DOHH2 (cell line): Measurements from ENCODE around the gene NFKB2.

Experiments used
- H3F3A ChIP-seq: fragments of 200-600 bp; sonication (generic), shearing (Covaris generic); 2 replicates; pipeline ENCODE4 v1.6.0; 2016; ENCODE audit warnings: antibody characterized with exemption, mild to moderate bottlenecking; ENCODE audit not compliant: control insufficient read depth, insufficient read depth
- H3K27ac ChIP-seq: fragments of 200-600 bp; sonication (generic); 2 replicates; pipeline ENCODE4 v1.5.1; 2014; ENCODE audit warnings: low read depth, mild to moderate bottlenecking, low read length, moderate library complexity
- H3K27me3 ChIP-seq: fragments of 200-600 bp; sonication (generic); 2 replicates; pipeline ENCODE4 v1.6.1; 2014; ENCODE audit warnings: mild to moderate bottlenecking, low read length, mixed read lengths; ENCODE audit not compliant: control insufficient read depth
- H3K36me3 ChIP-seq: fragments of 200-600 bp; sonication (generic); 2 replicates; pipeline ENCODE4 v1.6.1; 2014; ENCODE audit warnings: mild to moderate bottlenecking, low read length, moderate library complexity, mixed read lengths; ENCODE audit not compliant: control insufficient read depth
- H3K4me1 ChIP-seq: fragments of 200-600 bp; sonication (generic); 2 replicates; pipeline ENCODE4 v1.6.1; 2014; ENCODE audit warnings: mild to moderate bottlenecking, low read length, mixed read lengths; ENCODE audit not compliant: control insufficient read depth
- H3K4me2 ChIP-seq: fragments of 200-600 bp; sonication (generic); 2 replicates; pipeline ENCODE4 v1.6.0; 2014; ENCODE audit warnings: mild to moderate bottlenecking, low read length, moderate library complexity
- H3K4me3 ChIP-seq: fragments of 200-600 bp; sonication (generic); 2 replicates; pipeline ENCODE4 v1.5.1; 2014; ENCODE audit warnings: mild to moderate bottlenecking, low read length, mixed read lengths
- H3K79me2 ChIP-seq: fragments of 200-600 bp; sonication (generic); 2 replicates; pipeline ENCODE4 v1.6.1; 2014; ENCODE audit warnings: mild to moderate bottlenecking, low read length, mixed read lengths; ENCODE audit not compliant: control insufficient read depth
- H3K9me2 ChIP-seq: fragments of 200-600 bp; sonication (generic); replicated peaks from 2 replicates; pipeline ENCODE4 v1.6.1; 2014; ENCODE audit warnings: mild to moderate bottlenecking, low read length, mixed read lengths; ENCODE audit not compliant: control insufficient read depth
- H3K9me3 ChIP-seq: fragments of 200-600 bp; sonication (generic); 2 replicates; pipeline ENCODE4 v1.6.1; 2014; ENCODE audit warnings: antibody characterized with exemption, low read length, mixed read lengths; ENCODE audit not compliant: control insufficient read depth, insufficient read depth
- H4K20me1 ChIP-seq: fragments of 200-600 bp; sonication (generic); 2 replicates; pipeline ENCODE4 v1.6.0; 2014; ENCODE audit warnings: low read depth, mild to moderate bottlenecking, antibody characterized with exemption, low read length, moderate library complexity; ENCODE audit not compliant: control insufficient read depth, insufficient read depth
- EZH2phosphoT487 ChIP-seq: fragments of 200-600 bp; sonication (generic); IDR thresholded peaks from 2 replicates; pipeline ENCODE4 v1.6.1; 2017; ENCODE audit warnings: borderline replicate concordance, mild to moderate bottlenecking, antibody characterized with exemption, low read length, moderate library complexity, mixed read lengths
- TF ChIP-seq, protein P1 (sequence below): fragments of 200-600 bp; sonication (generic); IDR thresholded peaks from one replicate; pipeline ENCODE4 v1.5.1; 2014; ENCODE audit warnings: antibody characterized with exemption, mild to moderate bottlenecking, low read depth, low read length; ENCODE audit not compliant: poor library complexity, severe bottlenecking

Gene NFKB2

GRCh38 chr10:102395400-102396316, at the start of gene NFKB2:
Gene NFKB2 (plus strand): TSS chr10:102395705. CDS start chr10:102395960, 255 bp downstream.
- peaks cover 8% of the 10 kb centered on the region; the same call in 1 of the 2 replicates for H3K36me3 ChIP-seq
- H4K20me1 ChIP-seq, result no peaks in the 10 kb centered on the region
- peak within 1 kb of the TSS; percentile 91 for H3K4me2 ChIP-seq
- no peaks in the 10 kb centered on the region for H3K9me3 ChIP-seq
- peak within 1 kb of the TSS; percentile 76 for H3K27ac ChIP-seq
- H3K9me2 ChIP-seq, result no peaks in the 10 kb centered on the region
- 0 out of 2 replicates have a peak, but pooled peaks cover 2% of the 10 kb centered on the region for H3F3A ChIP-seq
- peaks cover 27% of the 10 kb centered on the region for H3K4me1 ChIP-seq
- TF ChIP-seq, protein P1, sequence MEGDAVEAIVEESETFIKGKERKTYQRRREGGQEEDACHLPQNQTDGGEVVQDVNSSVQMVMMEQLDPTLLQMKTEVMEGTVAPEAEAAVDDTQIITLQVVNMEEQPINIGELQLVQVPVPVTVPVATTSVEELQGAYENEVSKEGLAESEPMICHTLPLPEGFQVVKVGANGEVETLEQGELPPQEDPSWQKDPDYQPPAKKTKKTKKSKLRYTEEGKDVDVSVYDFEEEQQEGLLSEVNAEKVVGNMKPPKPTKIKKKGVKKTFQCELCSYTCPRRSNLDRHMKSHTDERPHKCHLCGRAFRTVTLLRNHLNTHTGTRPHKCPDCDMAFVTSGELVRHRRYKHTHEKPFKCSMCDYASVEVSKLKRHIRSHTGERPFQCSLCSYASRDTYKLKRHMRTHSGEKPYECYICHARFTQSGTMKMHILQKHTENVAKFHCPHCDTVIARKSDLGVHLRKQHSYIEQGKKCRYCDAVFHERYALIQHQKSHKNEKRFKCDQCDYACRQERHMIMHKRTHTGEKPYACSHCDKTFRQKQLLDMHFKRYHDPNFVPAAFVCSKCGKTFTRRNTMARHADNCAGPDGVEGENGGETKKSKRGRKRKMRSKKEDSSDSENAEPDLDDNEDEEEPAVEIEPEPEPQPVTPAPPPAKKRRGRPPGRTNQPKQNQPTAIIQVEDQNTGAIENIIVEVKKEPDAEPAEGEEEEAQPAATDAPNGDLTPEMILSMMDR, result no peak
- TF ChIP-seq EZH2phosphoT487, result no peak
- H3K27me3 ChIP-seq, result peaks cover 15% of the 10 kb centered on the region
- peak within 1 kb of the TSS; percentile 86 for H3K4me3 ChIP-seq
- peaks cover 6% of the 10 kb centered on the region; the same call in 1 of the 2 replicates for H3K79me2 ChIP-seq

DNA sequence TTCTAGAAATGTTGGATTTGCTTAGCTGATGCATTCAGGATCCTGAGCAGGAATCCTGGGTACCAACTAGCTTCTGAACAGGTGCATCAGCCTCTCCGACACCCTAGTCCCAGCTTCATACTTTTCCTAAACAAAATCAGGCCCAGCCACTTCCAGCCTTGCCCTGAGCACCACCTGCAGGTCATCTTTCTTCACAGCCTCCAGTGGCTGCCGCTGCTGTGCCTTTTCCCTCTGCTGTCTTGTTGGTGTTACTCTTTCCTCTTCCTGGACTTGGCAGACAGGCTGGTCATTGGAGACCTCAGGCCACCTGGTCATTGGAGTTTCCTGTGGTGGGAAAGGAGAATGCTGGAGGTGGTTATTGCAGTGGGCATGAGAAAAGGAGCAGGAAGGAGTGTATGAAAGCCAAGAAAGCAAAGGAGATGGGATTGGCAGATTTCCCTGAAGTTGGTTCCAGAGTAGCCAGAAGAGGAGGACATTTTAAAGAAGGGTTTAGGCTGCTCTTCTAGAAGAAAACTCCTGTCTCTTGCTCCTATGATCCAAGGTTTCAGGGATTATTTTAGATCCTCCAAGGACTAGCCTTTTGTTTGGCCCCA, 48.2 kb upstream of the NFKB2 start:
- H3K4me3 ChIP-seq, result no peak overlapping the region
- TF ChIP-seq, protein P1, result peak; percentile 46
- no peak for TF ChIP-seq EZH2phosphoT487
- H3K4me2 ChIP-seq, result no peak overlapping the region
- H4K20me1 ChIP-seq, result no peaks in the 10 kb centered on the region; the same call in 1 of the 2 replicates
- no peaks in the 10 kb centered on the region for H3F3A ChIP-seq
- H3K79me2 ChIP-seq, result no peaks in the 10 kb centered on the region
- H3K4me1 ChIP-seq, result no peaks in the 10 kb centered on the region
- peaks cover 14% of the 10 kb centered on the region for H3K36me3 ChIP-seq
- no peaks in the 10 kb centered on the region for H3K9me3 ChIP-seq
- H3K27ac ChIP-seq, result no peak overlapping the region
- H3K9me2 ChIP-seq, result no peaks in the 10 kb centered on the region
- H3K27me3 ChIP-seq, result no peaks in the 10 kb centered on the region

GRCh38 chr10:102352066-102352715, 43.3 kb upstream of the NFKB2 start:
- Histone ChIP-seq H3F3A (no peaks in the 10 kb centered on the region), H3K4me3 (no peak overlapping the region), H3K79me2 (no peaks in the 10 kb centered on the region), H3K36me3 (peaks cover 35% of the 10 kb centered on the region), H3K27ac (no peak overlapping the region), H3K9me2 (no peaks in the 10 kb centered on the region), H3K4me2 (no peak overlapping the region), H3K9me3 (no peaks in the 10 kb centered on the region), H3K4me1 (no peaks in the 10 kb centered on the region), H3K27me3 (no peaks in the 10 kb centered on the region), H4K20me1 (no peaks in the 10 kb centered on the region; the same call in 1 of the 2 replicates)
- no peak for TF ChIP-seq EZH2phosphoT487
- TF ChIP-seq, protein P1, result peak; percentile 99
